GM12874 (cell line): ENCODE results near the gene SFRP2.

Experiments used
- TF ChIP-seq, protein P1 (sequence below): IDR thresholded peaks from 2 replicates; pipeline ENCODE4 v1.5.1; 2011; ENCODE audit warnings: low read depth, mild to moderate bottlenecking, control low read depth, low read length, moderate library complexity; ENCODE audit not compliant: insufficient read depth

The SFRP2 gene, protein sequence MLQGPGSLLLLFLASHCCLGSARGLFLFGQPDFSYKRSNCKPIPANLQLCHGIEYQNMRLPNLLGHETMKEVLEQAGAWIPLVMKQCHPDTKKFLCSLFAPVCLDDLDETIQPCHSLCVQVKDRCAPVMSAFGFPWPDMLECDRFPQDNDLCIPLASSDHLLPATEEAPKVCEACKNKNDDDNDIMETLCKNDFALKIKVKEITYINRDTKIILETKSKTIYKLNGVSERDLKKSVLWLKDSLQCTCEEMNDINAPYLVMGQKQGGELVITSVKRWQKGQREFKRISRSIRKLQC

DNA sequence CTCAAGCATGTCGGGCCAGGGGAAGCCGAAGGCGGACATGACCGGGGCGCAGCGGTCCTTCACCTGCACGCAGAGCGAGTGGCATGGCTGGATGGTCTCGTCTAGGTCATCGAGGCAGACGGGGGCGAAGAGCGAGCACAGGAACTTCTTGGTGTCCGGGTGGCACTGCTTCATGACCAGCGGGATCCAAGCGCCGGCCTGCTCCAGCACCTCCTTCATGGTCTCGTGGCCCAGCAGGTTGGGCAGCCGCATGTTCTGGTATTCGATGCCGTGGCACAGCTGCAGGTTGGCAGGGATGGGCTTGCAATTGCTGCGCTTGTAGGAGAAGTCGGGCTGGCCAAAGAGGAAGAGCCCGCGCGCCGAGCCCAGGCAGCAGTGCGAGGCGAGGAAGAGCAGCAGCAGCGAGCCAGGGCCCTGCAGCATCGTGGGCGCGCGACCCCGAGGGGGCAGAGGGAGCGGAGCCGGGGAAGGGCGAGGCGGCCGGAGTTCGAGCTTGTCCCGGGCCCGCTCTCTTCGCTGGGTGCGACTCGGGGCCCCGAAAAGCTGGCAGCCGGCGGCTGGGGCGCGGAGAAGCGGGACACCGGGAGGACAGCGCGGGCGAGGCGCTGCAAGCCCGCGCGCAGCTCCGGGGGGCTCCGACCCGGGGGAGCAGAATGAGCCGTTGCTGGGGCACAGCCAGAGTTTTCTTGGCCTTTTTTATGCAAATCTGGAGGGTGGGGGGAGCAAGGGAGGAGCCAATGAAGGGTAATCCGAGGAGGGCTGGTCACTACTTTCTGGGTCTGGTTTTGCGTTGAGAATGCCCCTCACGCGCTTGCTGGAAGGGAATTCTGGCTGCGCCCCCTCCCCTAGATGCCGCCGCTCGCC, at the start of gene SFRP2:
Gene SFRP2 (minus strand): TSS at position 671 of the 864 bp plus-strand sequence. CDS start 248 bp downstream, at position 423.
- TF ChIP-seq, protein P1, sequence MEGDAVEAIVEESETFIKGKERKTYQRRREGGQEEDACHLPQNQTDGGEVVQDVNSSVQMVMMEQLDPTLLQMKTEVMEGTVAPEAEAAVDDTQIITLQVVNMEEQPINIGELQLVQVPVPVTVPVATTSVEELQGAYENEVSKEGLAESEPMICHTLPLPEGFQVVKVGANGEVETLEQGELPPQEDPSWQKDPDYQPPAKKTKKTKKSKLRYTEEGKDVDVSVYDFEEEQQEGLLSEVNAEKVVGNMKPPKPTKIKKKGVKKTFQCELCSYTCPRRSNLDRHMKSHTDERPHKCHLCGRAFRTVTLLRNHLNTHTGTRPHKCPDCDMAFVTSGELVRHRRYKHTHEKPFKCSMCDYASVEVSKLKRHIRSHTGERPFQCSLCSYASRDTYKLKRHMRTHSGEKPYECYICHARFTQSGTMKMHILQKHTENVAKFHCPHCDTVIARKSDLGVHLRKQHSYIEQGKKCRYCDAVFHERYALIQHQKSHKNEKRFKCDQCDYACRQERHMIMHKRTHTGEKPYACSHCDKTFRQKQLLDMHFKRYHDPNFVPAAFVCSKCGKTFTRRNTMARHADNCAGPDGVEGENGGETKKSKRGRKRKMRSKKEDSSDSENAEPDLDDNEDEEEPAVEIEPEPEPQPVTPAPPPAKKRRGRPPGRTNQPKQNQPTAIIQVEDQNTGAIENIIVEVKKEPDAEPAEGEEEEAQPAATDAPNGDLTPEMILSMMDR, result no peak

DNA sequence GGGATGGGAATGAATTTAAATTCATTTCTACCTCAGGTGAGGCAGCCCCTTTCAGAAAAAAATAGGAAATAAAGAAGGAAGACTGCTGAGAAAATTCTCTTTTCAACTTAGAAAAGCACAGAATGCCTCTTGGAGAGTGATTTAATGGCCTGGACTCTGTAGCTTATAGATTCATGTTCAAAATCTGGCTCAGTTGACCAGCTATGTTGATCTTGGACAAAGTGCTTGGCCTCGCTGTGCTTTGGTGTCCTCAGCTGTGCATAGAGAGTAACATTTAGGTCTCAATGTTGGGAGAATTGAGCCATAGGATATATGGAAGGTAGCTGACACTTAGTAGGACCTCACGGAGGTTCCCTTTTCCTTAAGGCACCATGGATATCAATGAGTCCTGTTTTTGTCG, 49.7 kb upstream of the SFRP2 start:
- TF ChIP-seq, protein P1, result no peak

DNA sequence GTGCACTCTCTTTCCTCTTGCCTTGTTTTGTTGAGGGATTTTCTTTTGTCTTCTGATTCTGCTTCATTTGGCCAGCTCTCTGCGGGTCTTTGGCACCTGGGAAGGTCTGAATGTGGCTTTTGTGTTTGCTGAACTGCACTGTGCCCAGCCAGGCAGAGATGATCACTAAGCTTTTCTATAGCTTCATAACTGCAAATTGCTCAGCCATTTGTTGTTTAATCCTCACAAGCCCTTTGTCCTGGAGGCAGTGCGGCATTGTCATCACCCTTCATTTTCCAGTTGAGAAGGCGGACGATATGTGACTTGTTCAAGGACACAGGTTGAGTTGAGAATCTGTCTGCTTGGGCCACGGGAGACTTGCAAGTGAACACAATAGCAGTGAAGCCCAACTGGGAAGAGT, 46.0 kb upstream of the SFRP2 start:
- TF ChIP-seq, protein P1, result no peak

DNA sequence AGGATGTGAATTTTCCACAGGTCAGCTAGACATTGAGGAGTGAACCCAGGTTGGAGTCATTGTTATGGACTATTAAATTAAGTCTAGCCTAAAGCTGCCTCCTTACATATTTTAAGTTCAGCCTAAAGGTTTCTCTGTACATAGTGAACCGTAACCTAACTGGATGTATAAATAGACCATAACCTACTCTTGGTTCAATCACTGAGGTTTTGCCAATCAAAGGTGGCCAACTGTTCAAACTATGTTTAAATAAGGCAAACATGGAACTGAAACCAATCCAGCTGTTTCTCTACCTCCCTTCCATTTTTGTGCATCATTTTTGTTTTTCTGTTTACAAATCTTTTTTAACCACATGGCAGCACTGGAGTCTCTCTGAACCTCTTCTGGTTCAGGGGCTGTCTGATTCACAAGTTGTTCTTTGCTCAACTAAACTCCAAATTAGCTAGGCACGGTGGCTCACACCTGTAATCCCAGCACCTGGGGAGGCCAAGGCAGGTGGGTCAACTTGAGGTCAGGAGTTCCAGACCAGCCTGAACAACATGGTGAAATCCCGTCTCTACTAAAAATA, 43.9 kb upstream of the SFRP2 start:
- TF ChIP-seq, protein P1, result no peak

DNA sequence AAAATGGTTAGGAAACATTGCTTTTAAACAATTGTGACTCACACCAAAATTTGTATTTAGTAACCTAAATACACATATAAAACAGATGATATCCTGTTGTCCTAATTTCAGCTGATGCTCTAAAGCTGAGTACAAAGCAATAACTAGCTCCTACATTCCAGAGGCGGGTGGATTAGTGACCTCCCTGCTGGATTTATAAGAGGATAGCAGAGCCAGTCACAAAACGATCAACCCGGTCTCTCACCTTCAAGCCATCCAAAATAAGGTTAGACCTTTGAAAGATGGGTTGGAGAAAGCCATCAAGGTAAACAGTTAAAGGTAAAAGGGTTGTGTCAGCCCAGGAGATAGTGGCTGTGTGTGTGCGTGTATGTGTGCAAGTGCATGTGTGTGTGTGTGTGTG, 43.2 kb upstream of the SFRP2 start:
- TF ChIP-seq, protein P1, result no peak

DNA sequence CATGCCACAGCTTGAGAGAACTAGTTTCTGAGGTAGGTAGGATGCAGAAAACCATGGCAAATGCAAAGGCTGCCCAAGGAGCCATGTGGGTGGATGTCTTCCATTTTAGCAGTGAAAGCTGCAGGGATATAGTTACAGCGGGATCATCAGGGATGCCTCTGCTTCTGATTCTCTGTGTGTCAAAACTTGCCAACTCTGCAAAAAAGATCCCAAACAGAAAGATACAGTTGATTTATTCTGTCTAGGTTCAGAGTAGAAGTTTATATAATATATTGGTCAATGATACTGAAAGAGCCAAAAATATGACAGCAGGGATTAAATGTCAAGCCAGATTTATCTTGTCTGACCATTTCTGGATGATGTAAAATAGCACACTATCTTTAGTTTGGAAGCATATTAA, 42.4 kb upstream of the SFRP2 start:
- TF ChIP-seq, protein P1, result no peak

DNA sequence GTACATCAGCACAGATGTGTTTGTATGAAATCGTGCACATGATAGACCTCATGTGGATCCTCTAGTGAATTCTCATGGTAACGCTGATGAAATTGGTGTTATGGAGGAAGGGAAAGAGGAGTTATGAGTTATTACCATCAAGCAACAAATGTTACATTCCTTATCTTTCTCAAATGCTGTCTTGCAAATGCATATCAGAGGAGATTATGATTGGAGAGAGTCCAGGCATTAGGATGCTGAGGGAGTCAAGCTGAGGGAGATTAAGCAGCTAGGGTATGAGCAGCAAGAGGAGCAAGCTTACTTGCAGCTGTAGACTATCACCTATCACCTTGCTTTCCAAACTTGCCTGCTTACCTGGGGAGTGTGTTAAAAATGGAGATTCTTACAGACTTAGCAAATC, 36.8 kb upstream of the SFRP2 start:
- TF ChIP-seq, protein P1, result no peak
